Activated CD4-positive, alpha-beta T cell treated with anti-CD3 and anti-CD28 coated beads, Interleukin-2, amount 50 U/mL, for 48 hours (primary cell): ENCODE data around the gene NOL3.
"Not testable (repeated sequence)": the region's sequence is repeated elsewhere in the genome, so short reads cannot be mapped to it uniquely, and the experiment has no call there.

ENCODE experiments used
- DNase-seq, 2 experiments: peaks; one replicate each; pipeline ENCODE4 v3.0.0-alpha.2; 2020

NOL3 gene

GRCh38 chr16:67170168-67170948, at the start of gene NOL3:
TSS of gene NOL3 (plus strand) at chr16:67170538.
- peak; percentile 78 to 85 for DNase-seq

DNA sequence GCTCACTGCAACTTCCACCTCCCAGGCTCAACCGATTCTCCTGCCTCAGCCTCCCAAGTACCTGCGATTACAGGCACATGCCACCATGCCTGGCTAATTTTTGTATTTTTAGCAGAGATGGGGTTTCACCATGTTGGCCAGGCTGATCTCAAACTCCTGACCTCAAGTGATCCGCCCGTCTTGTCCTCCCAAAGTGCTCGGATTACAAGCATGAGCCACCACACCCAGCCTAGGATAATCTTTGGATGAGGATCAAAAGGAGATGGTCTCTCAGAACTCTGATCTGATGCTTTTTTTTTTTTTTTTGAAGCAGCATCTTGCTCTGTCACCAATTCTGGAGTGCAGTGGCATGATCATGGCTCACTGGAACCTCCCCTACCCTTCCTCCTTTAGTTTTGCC, 47.5 kb upstream of the NOL3 start:
- not testable (repeated sequence) for DNase-seq

GRCh38 chr16:67128417-67128816, 41.9 kb upstream of the NOL3 start:
- no peak for DNase-seq

DNA sequence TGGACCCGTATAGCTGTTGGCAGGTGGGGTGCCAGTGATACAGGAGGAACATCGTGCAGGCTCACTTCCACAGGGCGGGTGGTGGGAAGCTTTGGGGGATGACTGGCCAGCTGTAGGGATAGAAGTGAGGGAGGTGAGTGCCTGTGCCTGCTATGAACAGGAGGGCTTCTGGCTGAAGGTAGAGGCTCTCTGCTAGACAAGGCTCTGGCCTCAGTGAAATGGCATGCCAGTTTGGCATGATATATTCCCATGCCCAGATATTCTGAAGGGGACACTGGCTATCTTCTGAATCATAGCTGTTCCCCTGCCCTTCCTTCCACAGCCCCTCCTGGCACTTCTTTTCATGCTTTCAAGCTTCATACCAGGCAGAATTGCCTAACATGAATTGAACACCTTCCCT, 41.5 kb upstream of the NOL3 start:
- no peak for DNase-seq

DNA sequence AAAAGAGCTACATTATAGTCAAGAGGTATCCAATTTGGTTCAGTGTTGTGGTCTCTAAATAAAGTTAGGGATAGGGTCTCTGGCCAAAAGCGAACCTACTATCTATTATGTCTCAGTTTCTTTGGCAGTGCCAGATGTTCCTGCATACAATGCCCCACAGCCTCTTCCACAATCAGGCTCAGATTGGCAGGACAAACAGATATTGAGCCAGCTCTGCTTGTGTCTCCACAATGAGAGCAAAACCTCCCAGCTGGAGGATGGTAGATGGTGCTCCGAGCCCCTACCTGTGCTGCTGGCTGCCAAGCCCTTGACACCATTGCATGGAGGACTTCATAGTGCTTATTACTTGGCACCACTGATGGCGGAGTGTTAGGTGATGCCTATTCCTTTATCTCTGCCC, 40.9 kb upstream of the NOL3 start:
- DNase-seq, result no peak

GRCh38 chr16:67137605-67138004, 32.7 kb upstream of the NOL3 start:
- no peak for DNase-seq

DNA sequence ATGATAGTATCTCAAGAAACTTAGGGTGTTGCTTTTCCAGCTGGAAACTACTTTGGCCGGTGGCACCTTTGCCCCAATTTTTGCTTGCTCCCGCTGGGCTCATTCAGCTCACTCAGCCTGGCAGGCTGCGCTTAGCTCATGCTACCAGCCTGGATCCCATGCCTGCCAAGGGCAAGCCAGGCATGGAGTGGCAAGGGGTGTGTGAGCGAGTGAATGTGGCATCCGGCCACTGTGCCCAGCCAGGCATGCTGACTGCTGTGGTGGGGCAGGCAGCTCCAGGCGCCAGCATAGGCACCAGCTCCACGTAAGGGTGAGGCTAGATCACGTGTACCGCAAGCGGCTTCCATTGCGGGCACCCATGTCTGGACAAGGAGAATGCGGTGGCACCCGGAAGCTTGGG, 28.9 kb upstream of the NOL3 start:
- DNase-seq, result no peak

- no peak for DNase-seq
Observed at GRCh38 chr16:67142342-67142741, 28.0 kb upstream of the NOL3 start.

DNA sequence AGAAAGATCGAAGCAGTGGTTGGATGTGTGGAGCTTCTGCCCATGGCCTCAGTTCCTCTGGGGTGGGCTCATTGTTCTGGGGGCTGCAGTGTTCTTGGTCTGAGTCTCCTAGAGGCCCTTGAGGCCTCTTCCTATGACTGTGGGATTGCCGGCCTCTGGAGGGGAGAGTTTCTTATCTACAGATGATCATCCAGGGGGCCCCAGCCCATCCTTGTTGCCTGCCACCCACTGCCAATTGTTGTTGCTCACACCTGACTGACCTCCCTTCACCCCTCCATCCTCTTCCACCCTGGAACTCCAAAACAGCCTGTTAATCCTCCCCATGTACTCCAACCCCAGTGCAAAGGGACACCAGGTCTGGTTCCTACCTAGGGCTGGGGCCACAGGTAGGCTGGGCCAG, 25.4 kb upstream of the NOL3 start:
- DNase-seq, result no peak

GRCh38 chr16:67145746-67146145, 24.6 kb upstream of the NOL3 start:
- no peak for DNase-seq

DNA sequence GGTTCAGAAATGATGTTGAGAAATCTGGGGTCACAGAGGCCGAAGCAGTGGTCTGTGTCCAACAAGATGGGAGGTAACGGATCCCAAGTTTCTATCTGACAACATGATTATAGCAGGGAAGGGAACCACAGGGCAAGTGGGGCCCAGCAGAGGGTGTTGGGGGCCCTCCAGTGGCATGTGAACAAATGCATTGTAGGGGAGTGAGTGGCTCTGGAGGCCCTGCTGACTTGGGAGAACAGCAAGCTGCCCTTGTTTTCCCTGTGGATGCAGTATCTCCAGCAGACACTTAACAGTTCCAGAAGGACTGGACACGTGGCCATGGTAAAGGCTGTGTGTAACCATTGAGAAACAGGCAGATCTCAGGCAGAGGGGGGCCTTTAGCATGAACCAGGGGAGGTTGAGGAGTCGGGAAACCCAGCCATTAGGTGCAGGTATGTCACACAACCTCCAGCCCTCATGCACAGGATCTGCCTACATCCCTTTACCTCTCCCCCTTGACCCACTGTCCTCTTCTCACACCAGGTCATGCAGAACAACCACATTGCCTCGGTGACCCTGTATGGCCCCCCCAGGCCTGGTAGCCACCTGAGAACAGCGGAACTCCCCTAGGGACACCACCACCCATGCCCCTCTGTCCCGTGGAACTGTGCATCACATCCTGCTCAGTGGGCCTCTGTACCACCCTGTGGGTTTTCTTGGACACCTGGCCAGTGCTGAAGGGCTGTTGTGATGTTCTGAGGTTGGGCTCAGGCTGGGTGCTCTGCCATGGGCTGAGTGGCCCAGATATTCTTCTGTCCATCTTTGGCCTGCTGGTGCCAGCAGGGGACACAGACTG, 23.6 kb upstream of the NOL3 start:
- DNase-seq, result no peak

- DNase-seq, result no peak
Observed at GRCh38 chr16:67147437-67148140, 22.7 kb upstream of the NOL3 start.

GRCh38 chr16:67148221-67148620, 22.1 kb upstream of the NOL3 start:
- no peak for DNase-seq

DNA sequence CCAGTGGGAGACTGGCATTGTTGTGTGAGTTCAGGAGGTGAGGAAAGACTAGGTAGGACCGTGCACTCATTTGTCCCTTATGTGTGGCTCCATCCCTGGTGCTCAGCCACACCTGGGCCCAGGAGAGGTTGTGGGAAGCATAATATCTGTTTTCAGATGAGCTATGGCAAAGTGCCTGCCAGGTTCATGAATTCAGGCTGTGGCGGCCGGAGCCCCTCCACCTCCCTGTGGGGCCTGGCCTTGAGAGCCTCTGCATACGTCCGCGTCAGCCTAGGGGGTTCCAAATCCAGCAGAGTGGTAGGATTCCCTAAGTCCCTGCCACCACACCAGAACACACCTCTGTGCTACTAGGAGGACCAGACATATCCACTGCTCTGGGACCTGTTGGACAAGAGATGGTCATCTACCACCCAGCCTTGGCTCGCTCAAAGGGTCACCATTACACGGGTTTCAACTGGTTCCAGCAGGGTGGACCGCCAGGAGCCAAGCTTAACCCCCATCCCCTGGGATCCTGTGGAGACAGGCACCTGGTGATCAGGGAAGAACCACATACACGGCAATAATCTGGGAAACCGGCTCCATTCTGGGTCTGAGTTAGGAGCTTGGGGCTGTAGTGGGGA, 21.6 kb upstream of the NOL3 start:
- DNase-seq, result no peak

GRCh38 chr16:67149276-67150046, 20.9 kb upstream of the NOL3 start:
- DNase-seq, result no peak

DNA sequence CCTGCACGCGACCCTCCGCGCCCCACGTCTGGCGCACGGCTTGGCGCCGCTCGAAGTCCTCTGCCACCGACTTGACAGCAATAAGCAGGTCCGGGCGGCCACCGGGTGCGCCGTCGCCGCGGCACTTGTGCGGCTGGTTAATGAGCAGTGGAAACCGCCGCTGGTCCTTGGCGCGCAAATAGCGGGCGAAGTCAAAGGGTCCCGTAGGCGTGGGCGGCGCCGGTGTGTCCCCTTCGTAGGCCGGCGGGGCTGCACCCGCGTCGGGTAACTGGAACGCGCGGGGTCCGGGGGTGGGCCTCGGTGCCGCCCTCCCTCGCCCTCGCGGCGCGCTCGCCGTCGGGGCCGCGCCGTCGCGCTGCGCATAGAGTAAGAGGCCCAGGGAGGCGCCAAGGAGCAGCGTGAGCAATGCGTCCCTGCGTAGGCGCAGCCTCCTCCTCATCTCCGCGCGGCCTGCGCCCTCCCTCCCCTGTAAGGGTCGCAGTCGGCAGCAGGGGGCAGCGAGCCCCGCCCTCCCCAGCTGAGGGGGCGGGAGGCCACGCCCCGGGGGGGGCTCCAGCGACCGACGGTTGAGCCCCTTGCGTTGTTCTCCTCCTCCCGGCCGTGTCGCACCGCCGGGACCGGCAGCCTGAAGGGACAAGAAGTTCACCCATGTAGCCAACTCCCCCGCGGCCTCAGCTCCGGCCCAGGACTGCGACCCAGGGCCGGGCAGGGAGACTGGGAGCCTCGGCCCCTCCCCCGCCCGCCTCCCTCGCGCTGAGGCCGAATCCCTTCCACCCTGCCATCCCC, 20.1 kb upstream of the NOL3 start:
- DNase-seq, result peak; percentile 60 to 62

- peak; percentile 55 to 69 for DNase-seq
Observed at GRCh38 chr16:67150833-67151396, 19.4 kb upstream of the NOL3 start, which contains the start of gene B3GNT9. TSS of gene B3GNT9 (minus strand) at chr16:67150998. CDS start at chr16:67150485, 513 bp downstream.

DNA sequence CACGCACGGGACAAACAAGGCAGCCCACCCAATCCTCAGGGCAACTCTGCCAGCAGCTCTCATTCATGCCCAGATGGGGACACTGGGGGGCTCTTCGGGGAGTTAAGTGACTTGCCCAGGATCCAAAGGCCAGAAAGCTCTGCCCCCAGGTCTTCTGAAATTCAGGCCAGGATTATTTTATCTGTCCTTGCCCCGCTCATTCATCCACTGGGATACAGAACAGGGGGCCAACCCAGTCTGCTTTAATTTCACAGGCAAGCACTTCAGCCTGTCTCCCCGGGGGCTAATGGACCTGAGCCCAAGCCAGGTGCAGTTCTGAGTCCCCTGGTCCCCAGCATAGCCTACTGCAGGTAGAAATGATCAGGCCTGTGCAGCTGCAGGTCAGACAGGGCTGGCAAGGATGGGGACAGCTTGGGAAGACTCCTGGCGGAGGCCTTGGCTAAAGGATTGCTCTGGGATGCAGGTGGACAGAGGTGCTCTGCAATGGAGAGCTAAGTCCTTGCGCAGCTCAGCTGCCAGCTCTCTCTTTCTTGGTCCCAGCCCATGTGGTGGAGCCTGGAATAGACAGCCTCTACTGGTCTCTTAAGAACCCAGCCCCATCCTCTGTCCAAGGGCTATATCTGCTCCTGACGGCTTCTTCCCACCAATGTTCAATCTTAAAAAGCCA, 18.8 kb upstream of the NOL3 start:
- DNase-seq, result peak in 1 of 2 experiments; percentile 13

DNA sequence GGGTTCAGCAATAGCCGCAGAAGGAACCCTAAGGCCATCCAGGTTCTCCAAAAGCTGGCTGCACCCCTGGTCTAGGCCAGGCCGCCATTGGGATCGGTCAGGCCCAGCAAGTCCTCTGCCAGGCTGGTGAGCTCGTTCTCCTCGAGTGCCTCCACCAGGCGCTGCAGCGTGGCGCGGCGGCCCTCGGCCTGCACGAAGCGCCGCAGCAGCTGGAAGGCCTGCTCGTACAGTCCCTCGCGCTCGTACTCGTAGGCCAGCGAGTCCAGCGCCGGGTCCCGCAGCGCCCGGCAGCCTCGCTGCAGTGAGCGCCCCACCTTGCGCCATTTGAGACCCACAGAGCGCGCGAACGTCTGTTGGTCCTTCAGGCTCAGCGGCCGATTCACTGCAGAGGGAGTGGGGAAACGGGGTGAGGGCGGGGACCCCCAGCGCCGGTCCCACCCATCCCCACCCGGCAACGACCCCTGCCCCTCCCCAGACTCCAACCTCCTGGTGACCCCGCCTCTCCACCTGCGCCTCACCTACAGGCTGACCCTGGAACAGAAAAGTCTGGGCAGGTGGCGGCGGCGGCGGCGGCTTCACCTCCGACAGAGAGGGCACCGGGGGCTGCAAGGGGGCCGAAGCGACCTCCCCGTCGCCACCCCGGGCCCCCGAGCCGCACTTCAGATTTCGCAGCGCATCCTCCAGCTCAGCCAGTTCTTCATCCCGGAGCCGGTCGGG, 15.6 kb upstream of the NOL3 start:
- DNase-seq, result no peak
